DMS 273 treated with DMSO at 0.1 percent for 48 hours (cell line): ENCODE measurements around the gene RAB31.

Experiments
- DNase-seq: peaks from one replicate; lab custom pipeline; 2025; lab: John Stamatoyannopoulos, UW

Gene RAB31

DNA sequence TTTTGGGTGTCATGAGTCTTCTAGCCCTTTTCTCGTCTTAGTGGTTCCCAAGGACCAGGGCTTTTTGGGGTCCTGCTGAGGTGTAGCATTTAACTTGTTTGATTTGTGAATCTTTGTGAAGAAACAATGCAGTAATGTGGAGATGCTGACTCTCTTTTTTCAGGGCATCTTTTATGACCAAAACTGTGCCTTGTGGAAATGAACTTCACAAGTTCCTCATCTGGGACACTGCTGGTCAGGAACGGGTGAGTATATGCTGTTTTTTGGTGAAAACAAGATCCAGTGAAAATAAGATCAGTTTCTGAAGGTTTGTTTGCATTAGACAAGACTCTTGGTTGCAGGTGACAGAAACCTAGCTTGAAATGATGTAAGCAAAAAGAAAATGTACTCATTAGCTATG, 83.9 kb downstream of the RAB31 start:
- no peak for DNase-seq

GRCh38 chr18:9792565-9793245, 84.6 kb downstream of the RAB31 start:
- no peak for DNase-seq

- DNase-seq = no peak
These were observed 87.9 kb downstream of the RAB31 start for GRCh38 chr18:9796011-9796410.

GRCh38 chr18:9796935-9797549, 88.9 kb downstream of the RAB31 start:
- no peak for DNase-seq

GRCh38 chr18:9802175-9803062, 94.3 kb downstream of the RAB31 start:
- no peak for DNase-seq

DNA sequence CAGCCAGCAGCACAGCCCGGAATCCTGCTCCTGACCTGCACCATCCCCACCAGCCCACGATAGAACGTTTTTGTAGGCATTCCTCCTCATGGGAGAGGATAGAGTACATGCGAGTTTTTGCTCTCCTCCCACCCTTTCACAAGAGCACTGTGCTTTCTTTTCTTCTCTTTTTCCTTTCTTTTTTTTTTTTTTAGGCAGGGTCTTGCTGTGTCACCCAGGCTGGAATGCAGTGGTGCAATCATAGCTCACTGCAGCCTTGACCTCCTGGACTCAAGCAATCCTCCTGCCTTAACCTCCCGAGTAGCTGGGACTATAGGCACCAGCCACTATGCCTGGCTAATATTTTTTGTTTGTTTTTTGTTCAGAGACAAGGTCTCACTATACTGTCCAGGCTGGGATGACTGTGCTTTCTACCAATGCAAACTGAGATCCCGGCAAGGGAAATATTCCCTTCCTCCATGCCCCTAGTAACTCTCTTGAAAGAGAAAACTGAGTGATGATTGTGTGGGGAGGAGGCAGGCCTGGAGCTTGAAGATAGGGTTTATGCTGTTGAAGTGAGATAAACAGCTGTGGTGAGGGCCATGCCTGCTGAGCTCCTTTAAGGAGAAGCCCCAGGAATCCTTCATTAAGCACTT, 95.1 kb downstream of the RAB31 start:
- DNase-seq = no peak

DNA sequence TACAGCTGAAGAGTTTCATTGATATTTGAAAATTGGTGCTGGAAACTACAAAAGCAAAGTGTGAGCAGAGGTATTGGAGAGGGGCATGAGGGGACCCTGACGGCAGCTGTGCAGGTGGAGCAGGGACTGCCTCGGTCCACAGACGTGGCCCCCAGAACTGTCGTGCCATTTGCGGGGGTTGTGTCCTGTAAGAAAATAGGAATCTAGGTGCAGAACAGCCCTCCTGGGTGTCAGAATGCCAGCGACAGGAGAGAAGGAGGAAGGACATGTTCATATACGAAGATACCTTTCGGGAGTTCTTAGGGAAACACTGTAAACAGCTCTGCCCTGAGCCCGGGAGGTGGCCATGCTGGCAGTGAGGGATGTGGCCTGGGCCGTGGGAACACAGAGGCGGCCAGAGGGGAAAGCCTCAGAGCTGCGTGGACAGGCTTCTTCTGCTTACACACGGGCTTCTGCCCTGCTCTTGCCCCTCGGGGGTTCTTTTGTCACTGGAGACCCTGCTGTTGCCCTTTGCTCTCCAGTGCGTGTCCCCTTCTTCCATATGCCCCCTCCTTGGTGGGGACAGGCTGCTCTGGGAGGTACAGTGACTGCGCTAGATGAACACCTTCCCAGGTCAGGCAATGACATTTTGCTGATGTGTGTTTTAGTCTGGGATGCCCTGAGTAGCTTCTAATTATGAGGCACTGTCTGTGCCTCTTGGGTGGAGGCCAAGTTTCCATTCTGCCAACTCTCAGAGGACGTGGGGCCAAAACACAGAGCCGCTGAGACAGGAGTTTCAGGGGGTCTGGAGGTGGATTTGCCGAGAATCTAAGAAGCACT, 95.8 kb downstream of the RAB31 start:
- peak; percentile 65 for DNase-seq

DNA sequence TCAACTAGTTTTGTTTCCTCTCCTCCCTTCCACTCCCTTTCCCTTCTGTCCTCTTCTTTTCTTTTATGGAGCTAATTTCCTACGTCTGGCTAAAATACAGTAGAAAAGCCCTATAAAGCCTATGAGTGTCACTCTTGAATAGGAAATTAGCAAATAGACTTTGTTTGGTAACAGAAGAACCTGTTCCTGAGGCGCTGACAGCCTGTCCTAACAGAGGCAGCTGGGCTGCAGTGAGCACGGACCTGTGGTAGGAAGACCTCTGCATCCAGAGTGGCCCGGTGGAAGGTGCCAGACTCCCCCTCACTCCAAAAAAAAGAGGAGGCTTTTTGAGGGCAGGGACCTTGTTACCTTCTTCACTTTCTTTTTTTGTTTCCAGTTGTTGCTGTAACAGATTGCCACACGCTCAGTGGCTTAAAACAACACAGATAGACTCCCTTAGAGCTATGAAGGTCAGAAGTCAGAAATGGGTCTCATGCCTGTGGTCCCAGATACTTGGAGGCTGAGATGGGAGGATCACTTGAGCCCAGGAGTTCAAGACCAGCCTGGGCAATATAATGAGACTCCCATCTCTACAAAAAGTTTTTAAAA, 96.5 kb downstream of the RAB31 start:
- DNase-seq = peak; percentile 65

GRCh38 chr18:9806905-9807304, 98.8 kb downstream of the RAB31 start:
- DNase-seq = no peak

GRCh38 chr18:9808295-9809241, 100.5 kb downstream of the RAB31 start:
- DNase-seq = no peak

GRCh38 chr18:9809697-9810096, 101.6 kb downstream of the RAB31 start:
- DNase-seq = no peak

DNA sequence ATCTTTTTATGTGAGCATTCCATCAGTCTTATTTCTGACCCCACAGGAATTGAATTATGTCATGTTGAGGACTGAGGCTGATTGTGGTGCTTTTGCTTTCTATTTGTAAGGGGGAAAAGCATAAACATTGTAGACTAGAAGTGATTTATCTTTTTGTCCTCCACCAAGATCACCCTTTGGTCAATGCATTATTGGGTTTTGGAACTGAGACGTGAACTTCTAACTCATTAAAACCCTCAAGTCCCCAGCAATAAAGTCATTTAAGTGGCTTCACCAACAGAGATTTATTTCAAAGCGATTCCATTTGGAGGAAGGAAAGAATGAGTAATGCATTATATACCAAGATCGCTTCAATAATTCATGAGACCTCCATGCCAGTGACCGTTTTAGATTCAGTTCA, 102.2 kb downstream of the RAB31 start:
- DNase-seq = no peak

GRCh38 chr18:9810994-9811705, 103.0 kb downstream of the RAB31 start:
- DNase-seq = no peak

DNA sequence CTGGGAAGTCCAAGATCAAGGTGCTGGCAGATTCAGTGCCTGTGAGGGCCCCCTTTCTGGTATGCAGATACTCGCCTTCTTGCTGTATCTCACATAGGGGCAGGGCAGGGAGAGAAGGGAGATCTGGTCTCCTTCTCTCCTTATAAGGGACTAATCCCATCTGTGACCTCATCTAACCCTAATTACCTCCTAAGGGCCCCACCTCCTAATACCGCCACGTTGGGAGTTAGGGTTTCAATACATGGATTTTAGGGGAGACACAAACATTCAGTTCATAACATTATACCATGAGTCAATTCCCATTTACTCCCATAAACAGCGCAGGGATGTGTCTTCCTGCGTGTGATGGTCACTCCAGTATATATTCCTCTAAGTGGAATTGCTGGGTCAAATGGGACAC, 103.9 kb downstream of the RAB31 start:
- no peak for DNase-seq

DNA sequence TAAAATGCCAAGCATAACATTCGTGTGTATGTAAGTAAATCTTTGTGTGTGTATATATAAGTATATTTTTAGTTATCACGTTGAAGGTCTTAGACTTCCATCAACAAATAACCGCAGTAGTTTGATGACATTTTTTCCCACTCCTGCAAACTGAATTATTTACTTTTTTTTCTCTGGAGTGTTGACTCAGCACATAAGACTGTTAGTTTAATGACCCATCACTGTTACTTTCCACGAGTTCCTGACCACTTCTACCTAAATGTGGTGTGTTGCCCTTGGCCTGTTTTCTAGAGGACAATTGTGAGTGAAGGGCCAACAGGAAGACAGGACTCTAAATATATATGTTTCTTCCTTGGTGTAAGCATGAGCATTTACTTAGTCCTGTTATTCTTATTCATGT, 106.3 kb downstream of the RAB31 start:
- no peak for DNase-seq

- DNase-seq = no peak
These were observed 109.2 kb downstream of the RAB31 start for GRCh38 chr18:9817286-9817685.

GRCh38 chr18:9817725-9818422, 109.8 kb downstream of the RAB31 start:
- no peak for DNase-seq

DNA sequence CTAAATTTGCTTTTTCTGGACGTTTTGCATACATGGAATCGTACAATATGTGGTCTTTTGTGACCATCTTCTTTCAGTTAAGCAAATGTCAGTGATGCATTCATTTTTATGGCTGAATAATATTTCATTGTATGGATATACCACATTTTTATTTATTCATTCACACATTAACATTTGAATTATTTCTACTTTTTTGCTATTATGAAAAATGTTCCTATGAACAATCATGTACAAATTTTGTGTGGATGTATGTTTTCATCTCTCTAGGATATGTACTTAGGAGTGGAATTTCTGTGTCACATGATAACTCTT, 110.3 kb downstream of the RAB31 start:
- DNase-seq = no peak

GRCh38 chr18:9820127-9820526, 112.0 kb downstream of the RAB31 start:
- no peak for DNase-seq
